Esophagus squamous epithelium (tissue), 5 donors: ENCODE data around the gene TNFRSF25. TPM values are rescaled to one million over a fixed set of nuclear protein-coding genes. Genes with fewer than 3 reads are reported as not detected.

Source experiments
- DNase-seq: peaks from one replicate; lab custom pipeline; 2025; lab: John Stamatoyannopoulos, UW
- H3K27ac ChIP-seq, 4 donors: fragments of 200-600 bp; sonication (generic); one replicate each; pipeline ENCODE4 v1.5.1; 2016 to 2019; ENCODE audit warnings: mild to moderate bottlenecking in 1 of 4
- H3K27me3 ChIP-seq, 4 donors: fragments of 200-600 bp; sonication (generic); 1 replicate in 3 of 4; 2 replicates in 1 of 4; pipeline versions ENCODE4 v1.5.1 to v1.6.0; 2017 to 2021; ENCODE audit warnings: antibody characterized with exemption in 1 of 4
- H3K36me3 ChIP-seq, 3 donors: fragments of 200-600 bp; sonication (generic); one replicate each; pipeline ENCODE4 v1.5.1; 2016 to 2019
- H3K4me1 ChIP-seq, 3 donors: fragments of 200-600 bp; sonication (generic); one replicate each; pipeline ENCODE4 v1.5.1; 2017 to 2019
- H3K4me3 ChIP-seq, 4 donors: fragments of 200-600 bp; sonication (generic); 1 replicate in 3 of 4; 2 replicates in 1 of 4; pipeline ENCODE4 v1.5.1; 2016 to 2019; ENCODE audit warnings: mild to moderate bottlenecking in 2 of 4, moderate library complexity in 1 of 4
- H3K9me3 ChIP-seq, 3 donors: fragments of 200-600 bp; sonication (generic); one replicate each; pipeline ENCODE4 v1.5.1; 2016 to 2019
- POLR2A ChIP-seq, 4 donors: fragments of 450-650 bp; IDR thresholded peaks; one replicate each; pipeline ENCODE4 v1.6.1; 2017; ENCODE audit warnings: antibody characterized with exemption in 4 of 4, mild to moderate bottlenecking in 4 of 4, moderate library complexity in 3 of 4
- WGBS, 2 donors: methylation state at CpG; one replicate each; pipeline ENCODE4 v1.1.5; 2018; 5-methylcytosine and 5-hydroxymethylcytosine counted together
- intact Hi-C: fragments of 100-400 bp; cut with DNase I; formaldehyde crosslinking; loops from one replicate; pipeline ENCODE4 v1.15.0; 2022
- total RNA-seq, 4 donors: library from RNA; depleted of rRNA; stranded (reverse); fragments of >200 nt; gene quantifications; one replicate each; pipeline ENCODE4 v1.1.0, GENCODE V29; 2016
- TF ChIP-seq, protein P1 (sequence below), 6 experiments: fragments of 450-650 bp in 4 of 6; fragments of 200-600 bp in 2 of 6; sonication (generic) in 2 of 6; IDR thresholded peaks; one replicate each; pipeline ENCODE4 v1.5.1; 2016 to 2019; ENCODE audit warnings: antibody characterized with exemption in 6 of 6, mild to moderate bottlenecking in 4 of 6, moderate library complexity in 4 of 6
- donor health status: DM: yes; HTN: yes; CAD: no.

The TNFRSF25 gene
- total RNA-seq, 4 donors from 2014 or later = 22.1 to 47.3 (median 34.3) TPM

DNA sequence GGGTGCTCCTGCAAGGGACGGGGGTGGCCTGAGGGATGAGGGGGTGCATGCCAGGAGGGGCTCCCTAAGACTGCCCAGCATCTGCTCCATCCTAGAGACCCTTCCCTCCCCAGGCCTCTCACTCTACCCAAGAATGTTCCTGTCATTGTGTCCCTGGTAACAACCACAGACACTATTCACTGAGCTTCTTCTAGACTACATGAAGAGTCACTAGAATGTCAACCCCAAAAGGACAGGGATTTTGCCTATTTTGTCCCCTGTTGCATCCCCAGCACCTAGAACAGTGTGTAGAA is 2.9 kb downstream of the TNFRSF25 start:
- TF ChIP-seq, protein P1, sequence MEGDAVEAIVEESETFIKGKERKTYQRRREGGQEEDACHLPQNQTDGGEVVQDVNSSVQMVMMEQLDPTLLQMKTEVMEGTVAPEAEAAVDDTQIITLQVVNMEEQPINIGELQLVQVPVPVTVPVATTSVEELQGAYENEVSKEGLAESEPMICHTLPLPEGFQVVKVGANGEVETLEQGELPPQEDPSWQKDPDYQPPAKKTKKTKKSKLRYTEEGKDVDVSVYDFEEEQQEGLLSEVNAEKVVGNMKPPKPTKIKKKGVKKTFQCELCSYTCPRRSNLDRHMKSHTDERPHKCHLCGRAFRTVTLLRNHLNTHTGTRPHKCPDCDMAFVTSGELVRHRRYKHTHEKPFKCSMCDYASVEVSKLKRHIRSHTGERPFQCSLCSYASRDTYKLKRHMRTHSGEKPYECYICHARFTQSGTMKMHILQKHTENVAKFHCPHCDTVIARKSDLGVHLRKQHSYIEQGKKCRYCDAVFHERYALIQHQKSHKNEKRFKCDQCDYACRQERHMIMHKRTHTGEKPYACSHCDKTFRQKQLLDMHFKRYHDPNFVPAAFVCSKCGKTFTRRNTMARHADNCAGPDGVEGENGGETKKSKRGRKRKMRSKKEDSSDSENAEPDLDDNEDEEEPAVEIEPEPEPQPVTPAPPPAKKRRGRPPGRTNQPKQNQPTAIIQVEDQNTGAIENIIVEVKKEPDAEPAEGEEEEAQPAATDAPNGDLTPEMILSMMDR (IDR thresholded peaks at IDR 0.05) = no peak
- no peak for TF ChIP-seq POLR2A (IDR thresholded peaks at IDR 0.05)
- intact Hi-C loops = no loop called here
- Histone ChIP-seq H3K27me3 (peaks cover 0 to 52% (median 0%) of the 10 kb centered on the region in 4 donors), H3K27ac (no peak overlapping the region), H3K36me3 (peaks cover 9 to 83% (median 17%) of the 10 kb centered on the region in 3 donors), H3K4me1 (peaks cover 0 to 22% (median 14%) of the 10 kb centered on the region in 3 donors), H3K4me3 (no peak overlapping the region), H3K9me3 (no peaks in the 10 kb centered on the region)
- DNase-seq = no peak
- 50 to 100% methylated on average over 1 of the region's 1 CpG for WGBS, 2 donors

DNA sequence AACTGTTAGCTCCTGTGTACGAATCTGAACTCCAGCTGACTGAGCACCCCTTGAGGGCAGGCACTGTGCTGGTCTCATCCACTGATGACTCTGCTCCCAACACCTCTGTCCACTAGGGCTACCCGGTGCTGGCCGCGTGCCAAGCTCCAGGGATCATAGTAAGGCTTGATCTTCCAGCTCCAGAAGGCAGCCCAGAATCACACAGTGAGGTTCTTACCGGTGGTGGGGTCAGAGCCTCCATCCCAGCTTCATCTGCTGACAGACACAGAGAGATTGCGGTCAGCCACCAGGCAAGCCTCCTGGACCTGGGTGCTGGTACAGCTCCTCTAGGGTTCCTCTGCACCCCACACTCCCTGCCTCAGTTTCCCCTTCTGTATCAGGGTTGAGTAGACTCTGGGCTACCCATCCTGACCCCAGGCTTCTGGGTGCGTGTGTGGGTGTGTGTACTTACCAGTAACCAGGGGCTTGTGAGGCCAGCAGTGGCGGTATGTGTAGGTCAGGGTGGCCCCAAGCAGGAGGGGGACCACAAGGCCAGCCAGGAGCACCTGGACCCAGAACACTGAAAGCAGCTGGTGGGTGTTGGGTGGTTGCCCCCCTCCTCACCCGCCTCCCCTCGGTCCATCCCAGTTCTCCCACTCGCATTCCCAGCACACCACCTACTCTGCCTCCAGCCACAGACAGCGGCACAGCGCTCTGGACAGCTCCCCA is 3.4 kb downstream of the TNFRSF25 start:
- intact Hi-C loops = no loop called here
- 75 to 79% methylated on average over 1 to 8 of the region's 13 CpGs for WGBS, 2 donors
- DNase-seq = no peak
- Histone ChIP-seq H3K4me3 (no peak overlapping the region), H3K4me1 (peaks cover 0 to 22% (median 14%) of the 10 kb centered on the region in 3 donors), H3K27me3 (peaks cover 0 to 52% (median 0%) of the 10 kb centered on the region in 4 donors), H3K36me3 (peaks cover 5 to 78% (median 12%) of the 10 kb centered on the region in 3 donors), H3K27ac (no peak overlapping the region), H3K9me3 (no peaks in the 10 kb centered on the region)
- TF ChIP-seq, protein P1 (IDR thresholded peaks at IDR 0.05) = no peak
- no peak for TF ChIP-seq POLR2A (IDR thresholded peaks at IDR 0.05)

DNA sequence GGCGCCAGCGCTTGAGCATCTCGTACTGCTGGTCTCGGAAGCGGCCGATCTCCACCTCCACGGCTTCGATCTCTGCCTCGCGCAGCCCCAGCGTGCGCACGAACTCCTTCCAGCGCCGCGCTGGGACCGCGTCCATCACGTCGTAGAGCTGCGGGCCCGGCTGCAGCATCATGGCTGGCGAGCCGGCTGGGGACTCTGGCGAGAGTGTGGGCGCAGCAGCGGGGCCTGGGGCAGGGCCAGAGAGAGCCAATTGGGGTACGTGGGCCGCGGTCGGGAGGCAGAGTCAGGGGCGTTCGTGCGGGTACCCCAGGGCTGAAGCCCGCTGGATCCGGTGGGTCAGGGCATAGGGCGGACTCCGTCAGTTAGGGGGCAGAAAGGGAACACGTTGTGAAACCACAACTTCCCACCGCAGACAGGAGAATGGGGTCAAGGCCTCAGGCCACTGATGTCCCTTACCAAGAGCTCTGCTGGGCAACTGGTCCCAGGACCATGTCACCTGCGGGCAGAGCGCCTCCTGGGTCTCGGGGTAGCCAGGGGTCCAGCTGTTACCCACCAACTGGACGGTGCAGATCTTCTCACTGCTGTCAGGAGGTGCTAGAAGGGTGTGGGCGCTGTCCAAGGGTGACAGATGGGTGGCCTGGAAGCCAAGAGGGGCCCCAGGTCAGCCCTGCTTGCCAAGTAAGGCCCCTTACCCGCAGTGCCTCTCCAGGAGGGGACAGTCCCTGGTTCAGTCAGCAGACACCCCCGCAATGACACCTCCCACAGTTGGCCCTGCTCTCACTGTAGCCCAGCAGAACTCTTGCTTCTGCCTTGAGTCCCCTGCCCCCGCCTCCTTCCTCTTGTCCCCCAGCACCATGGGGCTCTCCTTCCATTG is 4.2 kb downstream of the TNFRSF25 start:
- Histone ChIP-seq H3K27ac (peak overlapping the region in 2 of 4 donors; percentile 74 to 78), H3K9me3 (no peaks in the 10 kb centered on the region), H3K4me3 (peak overlapping the region in 2 of 4 donors; percentile 38 to 58), H3K4me1 (peaks cover 0 to 22% (median 14%) of the 10 kb centered on the region in 3 donors), H3K27me3 (peaks cover 0 to 57% (median 0%) of the 10 kb centered on the region in 4 donors), H3K36me3 (peaks cover 0 to 70% (median 10%) of the 10 kb centered on the region in 3 donors)
- no peak for DNase-seq
- intact Hi-C loops = no loop called here
- 92% methylated on average over 21 of the region's 48 CpGs; no CpG with 5 or more reads in 1 of the 2 donors for WGBS, 2 donors
- TF ChIP-seq POLR2A (IDR thresholded peaks at IDR 0.05) = no peak
- TF ChIP-seq, protein P1 (IDR thresholded peaks at IDR 0.05) = no peak

DNA sequence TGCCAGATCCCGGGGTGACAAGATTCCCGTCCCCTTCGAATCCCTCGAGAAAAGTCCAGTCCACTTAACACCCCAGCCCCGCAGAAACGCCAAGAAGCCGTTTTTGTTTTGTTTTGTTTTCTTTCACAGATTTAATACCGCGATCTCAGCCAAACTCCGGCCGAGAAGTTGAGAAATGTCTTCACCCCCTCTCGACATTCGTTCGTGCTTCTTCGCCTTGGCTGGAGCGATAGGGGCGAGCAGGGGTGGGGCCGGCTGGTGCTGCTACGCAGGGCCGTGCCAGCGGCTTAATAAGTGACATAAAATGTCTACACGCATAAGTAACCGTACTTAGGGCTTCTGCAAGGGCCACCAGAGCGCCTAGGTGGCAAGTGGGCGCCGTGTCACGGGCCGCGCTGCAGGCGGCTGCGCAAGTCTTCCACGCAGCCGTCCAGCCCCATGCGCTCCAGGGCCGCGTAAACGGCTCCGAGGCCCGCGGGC is 4.9 kb downstream of the TNFRSF25 start:
- 71 to 82% methylated on average over 15 to 40 of the region's 40 CpGs for WGBS, 2 donors
- H3K27ac ChIP-seq = peak overlapping the region; percentile 27 to 78 (median 54)
- H3K4me1 ChIP-seq = peaks cover 0 to 22% (median 14%) of the 10 kb centered on the region in 3 donors
- DNase-seq = no peak
- H3K27me3 ChIP-seq = peaks cover 0 to 62% (median 0%) of the 10 kb centered on the region in 4 donors
- no peak for TF ChIP-seq POLR2A (IDR thresholded peaks at IDR 0.05)
- TF ChIP-seq, protein P1 (IDR thresholded peaks at IDR 0.05) = no peak
- no peaks in the 10 kb centered on the region for H3K9me3 ChIP-seq
- H3K36me3 ChIP-seq = peaks cover 0 to 63% (median 10%) of the 10 kb centered on the region in 3 donors
- H3K4me3 ChIP-seq = peak overlapping the region in 3 of 4 donors; percentile 29 to 58 (median 38)
- intact Hi-C loops = no loop called here
